ENCODE measurements around the gene CASP5.
"Not testable (repeated sequence)": the region's sequence is repeated elsewhere in the genome, so short reads cannot be mapped to it uniquely, and the experiment has no call there.

Gene CASP5

GRCh38 chr11:105023003-105023402 lies at the start of gene CASP5:
TSS of gene CASP5 (minus strand) at chr11:105023168. CDS start at chr11:105023136, 32 bp downstream.
- DNase-seq (ENCODE audit: low read depth in 2 of 2) = no peak

GRCh38 chr11:105072080-105072479 lies 49.1 kb upstream of the CASP5 start:
- not testable (repeated sequence) for DNase-seq (ENCODE audit: low read depth in 2 of 2)

- no peak for DNase-seq (ENCODE audit: low read depth in 2 of 2)
These were observed 48.2 kb upstream of the CASP5 start for GRCh38 chr11:105071089-105071732.

GRCh38 chr11:105070306-105070705 lies 47.3 kb upstream of the CASP5 start:
- no peak for DNase-seq (ENCODE audit: low read depth in 2 of 2)

- not testable (repeated sequence) for DNase-seq (ENCODE audit: low read depth in 2 of 2)
These were observed 46.8 kb upstream of the CASP5 start for GRCh38 chr11:105069749-105070148.

- not testable (repeated sequence) for DNase-seq (ENCODE audit: low read depth in 2 of 2)
These were observed 40.4 kb upstream of the CASP5 start for GRCh38 chr11:105063245-105063941.

- DNase-seq (ENCODE audit: low read depth in 2 of 2) = no peak
These were observed 34.5 kb upstream of the CASP5 start for GRCh38 chr11:105057432-105057831.

GRCh38 chr11:105056446-105056845 lies 33.5 kb upstream of the CASP5 start:
- DNase-seq (ENCODE audit: low read depth in 2 of 2) = no peak

- no peak for DNase-seq (ENCODE audit: low read depth in 2 of 2)
These were observed 31.9 kb upstream of the CASP5 start for GRCh38 chr11:105054723-105055493.

- no peak for DNase-seq (ENCODE audit: low read depth in 2 of 2)
These were observed 29.5 kb upstream of the CASP5 start for GRCh38 chr11:105052487-105052886.

- no peak for DNase-seq (ENCODE audit: low read depth in 2 of 2)
These were observed 28.6 kb upstream of the CASP5 start for GRCh38 chr11:105051559-105051958.

- DNase-seq (ENCODE audit: low read depth in 2 of 2) = no peak
These were observed 26.5 kb upstream of the CASP5 start for GRCh38 chr11:105049481-105049880.

GRCh38 chr11:105046898-105047579 lies 24.1 kb upstream of the CASP5 start:
- DNase-seq (ENCODE audit: low read depth in 2 of 2) = no peak

GRCh38 chr11:105045676-105046296 lies 22.8 kb upstream of the CASP5 start:
- DNase-seq (ENCODE audit: low read depth in 2 of 2) = no peak

GRCh38 chr11:105044557-105045524 lies 21.9 kb upstream of the CASP5 start, which contains the start of gene CARD16:
TSS of gene CARD16 (minus strand) at chr11:105045335. CDS start at chr11:105045297, 38 bp downstream.
- peak in 1 of 2 donors; percentile 13 for DNase-seq (ENCODE audit: low read depth in 2 of 2)

GRCh38 chr11:105042178-105042577 lies 19.2 kb upstream of the CASP5 start:
- no peak for DNase-seq (ENCODE audit: low read depth in 2 of 2)

- DNase-seq (ENCODE audit: low read depth in 2 of 2) = no peak
These were observed 17.7 kb upstream of the CASP5 start for GRCh38 chr11:105040703-105041102.

- DNase-seq (ENCODE audit: low read depth in 2 of 2) = no peak
These were observed 12.0 kb upstream of the CASP5 start, which contains the start of gene CASP1 for GRCh38 chr11:105034813-105035620. TSS of gene CASP1 (minus strand) at chr11:105035144. CDS start at chr11:105035113, 31 bp downstream.

GRCh38 chr11:105034388-105034787 lies 11.4 kb upstream of the CASP5 start:
- not testable (repeated sequence) for DNase-seq (ENCODE audit: low read depth in 2 of 2)
